H1 (cell line): ENCODE results near the gene SLC6A6. TPM values are rescaled to one million over a fixed set of nuclear protein-coding genes. Genes with fewer than 3 reads are reported as not detected.

Source experiments
- BCL11A ChIP-seq, 2 experiments: IDR thresholded peaks; one replicate each; pipeline ENCODE4 v1.6.1; 2011; ENCODE audit warnings: low read depth in 2 of 2, low read length in 2 of 2, mild to moderate bottlenecking in 2 of 2
- CBX5 ChIP-seq: fragments of 300-800, 300-1000 bp; sonication (generic); IDR thresholded peaks from 2 replicates; pipeline ENCODE4 v1.7.1; 2016; ENCODE audit warnings: antibody characterized with exemption, low read length, low read depth
- EZH2 ChIP-seq: fragments of 200-600 bp; sonication (generic); IDR thresholded peaks from 2 replicates; pipeline ENCODE4 v1.7.1; 2012; ENCODE audit warnings: low read depth, mild to moderate bottlenecking, moderate library complexity, low read length, inconsistent platforms; ENCODE audit not compliant: severe bottlenecking
- MAFK ChIP-seq: IDR thresholded peaks from 2 replicates; pipeline ENCODE4 v1.6.1; 2012; ENCODE audit warnings: low read depth, mild to moderate bottlenecking, improper control_type of control experiment, low read length
- POLR2AphosphoS5 ChIP-seq: IDR thresholded peaks from 2 replicates; pipeline ENCODE4 v1.6.1; 2011; ENCODE audit warnings: low read depth, low read length
- POU5F1 ChIP-seq: IDR thresholded peaks from 2 replicates; pipeline ENCODE4 v1.6.1; 2011; ENCODE audit warnings: low read depth, mild to moderate bottlenecking, low read length, moderate library complexity
- SP1 ChIP-seq: IDR thresholded peaks from 2 replicates; pipeline ENCODE4 v1.6.1; 2011; ENCODE audit warnings: low read depth, low read length
- SP4 ChIP-seq: IDR thresholded peaks from 2 replicates; pipeline ENCODE4 v1.6.1; 2012; ENCODE audit warnings: low read length, inconsistent platforms
- TBP ChIP-seq: IDR thresholded peaks from 2 replicates; pipeline ENCODE4 v1.6.1; 2011; ENCODE audit warnings: low read depth, low read length, improper control_type of control experiment
- YY1 ChIP-seq: IDR thresholded peaks from 2 replicates; pipeline ENCODE4 v1.6.1; 2011; ENCODE audit warnings: low read depth, mild to moderate bottlenecking, low read length
- polyA plus RNA-seq, 7 experiments: library from polyadenylated mRNA; depleted of rRNA in 3 of 7; stranded (reverse) in 5 of 7; unstranded in 2 of 7; fragments of >200 nt in 5 of 7; fragments of 200-250 nt in 2 of 7; gene quantifications; 1 replicate in 5 of 7; 2 replicates in 1 of 7; 4 replicates in 1 of 7; pipeline versions ENCODE4 v1.2.1 to v1.2.3, GENCODE V29; 2011 to 2013; ENCODE audit warnings: missing spikeins in 2 of 7, mixed read lengths in 2 of 7
- total RNA-seq: library from RNA; stranded (reverse); fragmentation: NEBNext Ultra II Directional; extraction: Animal tissue kit (Norgen Biotek cat#: 25700); gene quantifications from 2 replicates; pipeline ENCODE4 v1.2.1, GENCODE V29; 2021
- TF ChIP-seq, protein P1 (sequence below): fragments of 300-600 bp; sonication (generic); IDR thresholded peaks from 2 replicates; pipeline ENCODE4 v1.7.1; 2012; ENCODE audit warnings: low read length, moderate library complexity, mild to moderate bottlenecking, inconsistent platforms; ENCODE audit not compliant: insufficient replicate concordance

SLC6A6 gene
- total and polyA plus RNA-seq, 2 of the 8 experiments (the other 6 are each of a cell fraction or from before 2014, with no cell fraction given): 66.2 to 144 TPM

DNA sequence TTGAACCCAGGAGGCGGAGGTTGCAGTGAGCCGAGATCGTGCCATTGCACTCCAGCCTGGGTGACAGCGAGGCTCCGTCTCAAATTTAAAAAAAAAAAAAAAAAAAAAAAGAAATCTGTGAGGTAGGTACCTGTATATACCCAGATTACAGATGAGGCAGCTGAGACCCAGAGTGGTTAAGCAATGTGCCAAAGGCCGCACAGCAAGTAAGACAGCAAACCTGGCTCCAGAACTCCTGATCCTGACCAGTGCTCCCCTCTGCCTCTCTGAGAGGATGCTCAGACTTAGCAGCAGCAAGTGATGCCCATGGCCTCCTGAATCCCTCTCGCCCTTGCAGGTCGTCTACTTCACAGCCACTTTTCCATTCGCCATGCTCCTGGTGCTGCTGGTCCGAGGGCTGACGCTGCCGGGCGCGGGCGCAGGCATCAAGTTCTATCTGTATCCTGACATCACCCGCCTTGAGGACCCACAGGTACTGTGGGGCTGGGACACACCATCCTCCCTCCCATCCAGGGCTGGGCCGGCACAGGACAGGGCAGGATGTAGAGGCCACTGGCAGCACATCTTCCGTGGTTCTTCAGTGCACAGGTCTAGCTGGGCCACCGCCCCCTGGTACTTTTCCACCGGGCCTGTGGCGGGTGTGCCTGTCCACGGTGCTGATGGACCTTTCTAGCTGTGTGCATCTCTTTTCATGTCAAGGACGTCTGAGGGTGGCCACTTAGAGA, 63.9 kb downstream of the SLC6A6 start (continued):
- TF ChIP-seq, protein P1, sequence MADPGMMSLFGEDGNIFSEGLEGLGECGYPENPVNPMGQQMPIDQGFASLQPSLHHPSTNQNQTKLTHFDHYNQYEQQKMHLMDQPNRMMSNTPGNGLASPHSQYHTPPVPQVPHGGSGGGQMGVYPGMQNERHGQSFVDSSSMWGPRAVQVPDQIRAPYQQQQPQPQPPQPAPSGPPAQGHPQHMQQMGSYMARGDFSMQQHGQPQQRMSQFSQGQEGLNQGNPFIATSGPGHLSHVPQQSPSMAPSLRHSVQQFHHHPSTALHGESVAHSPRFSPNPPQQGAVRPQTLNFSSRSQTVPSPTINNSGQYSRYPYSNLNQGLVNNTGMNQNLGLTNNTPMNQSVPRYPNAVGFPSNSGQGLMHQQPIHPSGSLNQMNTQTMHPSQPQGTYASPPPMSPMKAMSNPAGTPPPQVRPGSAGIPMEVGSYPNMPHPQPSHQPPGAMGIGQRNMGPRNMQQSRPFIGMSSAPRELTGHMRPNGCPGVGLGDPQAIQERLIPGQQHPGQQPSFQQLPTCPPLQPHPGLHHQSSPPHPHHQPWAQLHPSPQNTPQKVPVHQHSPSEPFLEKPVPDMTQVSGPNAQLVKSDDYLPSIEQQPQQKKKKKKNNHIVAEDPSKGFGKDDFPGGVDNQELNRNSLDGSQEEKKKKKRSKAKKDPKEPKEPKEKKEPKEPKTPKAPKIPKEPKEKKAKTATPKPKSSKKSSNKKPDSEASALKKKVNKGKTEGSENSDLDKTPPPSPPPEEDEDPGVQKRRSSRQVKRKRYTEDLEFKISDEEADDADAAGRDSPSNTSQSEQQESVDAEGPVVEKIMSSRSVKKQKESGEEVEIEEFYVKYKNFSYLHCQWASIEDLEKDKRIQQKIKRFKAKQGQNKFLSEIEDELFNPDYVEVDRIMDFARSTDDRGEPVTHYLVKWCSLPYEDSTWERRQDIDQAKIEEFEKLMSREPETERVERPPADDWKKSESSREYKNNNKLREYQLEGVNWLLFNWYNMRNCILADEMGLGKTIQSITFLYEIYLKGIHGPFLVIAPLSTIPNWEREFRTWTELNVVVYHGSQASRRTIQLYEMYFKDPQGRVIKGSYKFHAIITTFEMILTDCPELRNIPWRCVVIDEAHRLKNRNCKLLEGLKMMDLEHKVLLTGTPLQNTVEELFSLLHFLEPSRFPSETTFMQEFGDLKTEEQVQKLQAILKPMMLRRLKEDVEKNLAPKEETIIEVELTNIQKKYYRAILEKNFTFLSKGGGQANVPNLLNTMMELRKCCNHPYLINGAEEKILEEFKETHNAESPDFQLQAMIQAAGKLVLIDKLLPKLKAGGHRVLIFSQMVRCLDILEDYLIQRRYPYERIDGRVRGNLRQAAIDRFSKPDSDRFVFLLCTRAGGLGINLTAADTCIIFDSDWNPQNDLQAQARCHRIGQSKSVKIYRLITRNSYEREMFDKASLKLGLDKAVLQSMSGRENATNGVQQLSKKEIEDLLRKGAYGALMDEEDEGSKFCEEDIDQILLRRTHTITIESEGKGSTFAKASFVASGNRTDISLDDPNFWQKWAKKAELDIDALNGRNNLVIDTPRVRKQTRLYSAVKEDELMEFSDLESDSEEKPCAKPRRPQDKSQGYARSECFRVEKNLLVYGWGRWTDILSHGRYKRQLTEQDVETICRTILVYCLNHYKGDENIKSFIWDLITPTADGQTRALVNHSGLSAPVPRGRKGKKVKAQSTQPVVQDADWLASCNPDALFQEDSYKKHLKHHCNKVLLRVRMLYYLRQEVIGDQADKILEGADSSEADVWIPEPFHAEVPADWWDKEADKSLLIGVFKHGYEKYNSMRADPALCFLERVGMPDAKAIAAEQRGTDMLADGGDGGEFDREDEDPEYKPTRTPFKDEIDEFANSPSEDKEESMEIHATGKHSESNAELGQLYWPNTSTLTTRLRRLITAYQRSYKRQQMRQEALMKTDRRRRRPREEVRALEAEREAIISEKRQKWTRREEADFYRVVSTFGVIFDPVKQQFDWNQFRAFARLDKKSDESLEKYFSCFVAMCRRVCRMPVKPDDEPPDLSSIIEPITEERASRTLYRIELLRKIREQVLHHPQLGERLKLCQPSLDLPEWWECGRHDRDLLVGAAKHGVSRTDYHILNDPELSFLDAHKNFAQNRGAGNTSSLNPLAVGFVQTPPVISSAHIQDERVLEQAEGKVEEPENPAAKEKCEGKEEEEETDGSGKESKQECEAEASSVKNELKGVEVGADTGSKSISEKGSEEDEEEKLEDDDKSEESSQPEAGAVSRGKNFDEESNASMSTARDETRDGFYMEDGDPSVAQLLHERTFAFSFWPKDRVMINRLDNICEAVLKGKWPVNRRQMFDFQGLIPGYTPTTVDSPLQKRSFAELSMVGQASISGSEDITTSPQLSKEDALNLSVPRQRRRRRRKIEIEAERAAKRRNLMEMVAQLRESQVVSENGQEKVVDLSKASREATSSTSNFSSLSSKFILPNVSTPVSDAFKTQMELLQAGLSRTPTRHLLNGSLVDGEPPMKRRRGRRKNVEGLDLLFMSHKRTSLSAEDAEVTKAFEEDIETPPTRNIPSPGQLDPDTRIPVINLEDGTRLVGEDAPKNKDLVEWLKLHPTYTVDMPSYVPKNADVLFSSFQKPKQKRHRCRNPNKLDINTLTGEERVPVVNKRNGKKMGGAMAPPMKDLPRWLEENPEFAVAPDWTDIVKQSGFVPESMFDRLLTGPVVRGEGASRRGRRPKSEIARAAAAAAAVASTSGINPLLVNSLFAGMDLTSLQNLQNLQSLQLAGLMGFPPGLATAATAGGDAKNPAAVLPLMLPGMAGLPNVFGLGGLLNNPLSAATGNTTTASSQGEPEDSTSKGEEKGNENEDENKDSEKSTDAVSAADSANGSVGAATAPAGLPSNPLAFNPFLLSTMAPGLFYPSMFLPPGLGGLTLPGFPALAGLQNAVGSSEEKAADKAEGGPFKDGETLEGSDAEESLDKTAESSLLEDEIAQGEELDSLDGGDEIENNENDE: no peak
- TF ChIP-seq CBX5: no peak
- no peak for TF ChIP-seq YY1
- TF ChIP-seq SP1: no peak
- TF ChIP-seq BCL11A (IDR thresholded peaks at IDR 0.05; ENCODE audit: low read depth in 2 of 2, low read length in 2 of 2): no peak
- TF ChIP-seq EZH2: no peak
- TF ChIP-seq SP4: no peak
- TF ChIP-seq POLR2AphosphoS5: no peak
- TF ChIP-seq TBP: no peak
- TF ChIP-seq POU5F1: no peak
- TF ChIP-seq MAFK: no peak
